Upper lobe of left lung (tissue), 6 donors: ENCODE measurements around the gene C14orf119. TPM values are rescaled to one million over a fixed set of nuclear protein-coding genes. Genes with fewer than 3 reads are reported as not detected.

Experiments
- ATAC-seq, 2 donors: fragments of 200-7000 bp; cut with Tn5 transposase; one replicate each; pipeline ENCODE4 v1.9.1; 2022; ENCODE audit warnings: mild to moderate bottlenecking in 2 of 2, moderate library complexity in 2 of 2; ENCODE audit not compliant: low FRiP score in 2 of 2
- DNase-seq, 2 donors: peaks; one replicate each; pipeline ENCODE4 v3.0.0-alpha.2; 2019 to 2020
- H3K27ac ChIP-seq, 4 donors: fragments of 200-600 bp; sonication (generic); one replicate each; pipeline ENCODE4 v1.5.1; 2016 to 2019
- H3K27me3 ChIP-seq, 4 donors: fragments of 200-600 bp; sonication (generic); one replicate each; pipeline ENCODE4 v1.5.1; 2017 to 2019
- H3K36me3 ChIP-seq, 4 donors: fragments of 200-600 bp; sonication (generic); one replicate each; pipeline ENCODE4 v1.5.1; 2016 to 2019
- H3K4me1 ChIP-seq, 4 donors: fragments of 200-600 bp; sonication (generic); one replicate each; pipeline ENCODE4 v1.5.1; 2018 to 2019
- H3K4me3 ChIP-seq, 4 donors: fragments of 200-600 bp; sonication (generic); one replicate each; pipeline ENCODE4 v1.5.1; 2017 to 2019; ENCODE audit warnings: mild to moderate bottlenecking in 2 of 4, moderate library complexity in 1 of 4
- H3K9me3 ChIP-seq, 4 donors: fragments of 200-600 bp; sonication (generic); one replicate each; pipeline ENCODE4 v1.5.1; 2018 to 2019
- EP300 ChIP-seq, 4 donors: sonication (generic); formaldehyde crosslinking; IDR thresholded peaks; one replicate each; pipeline ENCODE4 v1.5.1; 2017; ENCODE audit warnings: antibody characterized with exemption in 4 of 4, control low read depth in 2 of 4
- POLR2A ChIP-seq, 4 donors: fragments of 450-650 bp; IDR thresholded peaks; one replicate each; pipeline ENCODE4 v1.5.1; 2016 to 2017; ENCODE audit warnings: antibody characterized with exemption in 4 of 4, mild to moderate bottlenecking in 2 of 4
- POLR2AphosphoS5 ChIP-seq, 2 donors: sonication (generic); formaldehyde crosslinking; IDR thresholded peaks; one replicate each; pipeline ENCODE4 v1.5.1; 2017; ENCODE audit warnings: antibody characterized with exemption in 2 of 2
- WGBS, 2 donors: methylation state at CpG; one replicate each; pipeline ENCODE4 v1.1.5; 2017 to 2018; 5-methylcytosine and 5-hydroxymethylcytosine counted together
- total RNA-seq, 6 donors: library from RNA; depleted of rRNA in 4 of 6; stranded (reverse); fragments of >200 nt in 4 of 6; gene quantifications; one replicate each; pipeline versions ENCODE4 v1.1.0 to v1.2.1, GENCODE V29; 2016 to 2021
- TF ChIP-seq, protein P1 (sequence below), 6 experiments: fragments of 450-650 bp in 4 of 6; fragments of 200-600 bp in 2 of 6; sonication (generic) in 2 of 6; IDR thresholded peaks; one replicate each; pipeline ENCODE4 v1.5.1; 2016 to 2019; ENCODE audit warnings: antibody characterized with exemption in 6 of 6
- donor health status: DM: no; HTN: no; CAD: no; lungs with moderate emphysema.
- donor health status: DM: no; HTN: yes; CAD: no; lungs with severe emphysema.

C14orf119 gene
- total RNA-seq, 6 donors from 2014 or later = 4.9 to 52.5 (median 35.7) TPM

DNA sequence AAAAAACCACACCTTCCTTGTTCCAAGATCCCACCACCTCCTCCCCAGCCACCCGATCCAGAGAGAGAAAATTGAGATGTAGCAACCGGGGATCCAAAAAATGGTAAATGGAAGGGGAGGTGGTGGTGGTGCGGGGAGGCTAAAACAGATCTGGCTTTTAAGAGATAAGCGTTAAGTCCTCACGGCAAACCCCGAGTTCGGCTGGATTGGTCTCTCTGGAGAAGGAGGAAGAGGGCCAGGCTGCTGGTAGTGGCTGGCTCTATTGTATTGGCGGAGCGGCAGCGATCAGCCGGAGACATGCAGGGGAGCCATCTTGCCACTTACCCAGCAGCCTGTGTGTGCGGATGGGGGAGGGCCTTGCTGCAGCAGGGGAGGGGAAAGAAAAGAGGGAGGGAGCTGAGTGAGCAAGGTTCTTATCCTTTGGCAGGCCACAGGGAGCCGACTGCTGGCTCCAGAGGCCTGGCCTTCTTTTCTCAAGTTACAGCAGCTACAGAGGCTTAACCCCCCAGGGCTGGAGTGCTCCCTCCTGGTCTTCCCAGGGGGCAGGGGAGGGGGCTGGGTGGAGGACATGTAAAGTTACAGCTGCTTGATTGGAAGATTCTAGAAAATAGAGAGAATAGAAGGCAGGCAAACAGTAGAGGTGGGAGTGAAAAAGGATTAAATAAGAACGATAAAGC lies 23.9 kb upstream of the C14orf119 start:
- peak in 1 of 4 donors; percentile 46 for TF ChIP-seq POLR2A (IDR thresholded peaks at IDR 0.05)
- TF ChIP-seq EP300 (IDR thresholded peaks at IDR 0.05) = no peak
- peak; percentile 67 to 73 for TF ChIP-seq POLR2AphosphoS5 (IDR thresholded peaks at IDR 0.05)
- no peaks in the 10 kb centered on the region for H3K27me3 ChIP-seq

DNA sequence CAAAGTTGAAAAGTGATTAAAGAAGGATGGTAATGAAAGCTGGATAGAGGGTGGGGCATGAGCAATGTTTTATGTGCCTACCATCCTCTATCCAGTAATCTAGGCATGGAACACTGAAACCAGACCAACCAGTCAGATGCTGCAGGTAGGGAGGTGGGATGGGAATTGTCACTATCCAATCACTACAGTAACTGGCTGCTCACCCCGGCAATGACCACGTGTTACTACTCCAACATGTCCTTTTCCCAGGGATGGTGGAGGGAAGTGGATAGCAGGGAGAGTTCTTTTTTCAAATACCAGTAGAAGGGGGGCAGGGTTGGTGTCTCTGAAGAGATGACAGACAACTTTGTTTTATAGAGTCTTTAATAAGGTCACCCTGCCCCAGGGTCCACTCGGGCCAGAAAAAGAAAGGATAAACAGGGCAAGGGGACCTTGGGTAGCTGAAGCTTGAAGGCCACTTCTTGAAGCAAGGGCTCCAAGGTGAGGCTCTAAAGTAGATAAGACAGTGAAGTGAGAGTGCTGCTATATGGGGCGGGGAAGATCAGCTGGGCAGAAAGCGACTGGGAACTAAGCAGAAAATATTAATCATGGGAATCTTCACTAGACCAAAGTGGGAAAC lies 23.3 kb upstream of the C14orf119 start:
- Histone ChIP-seq H3K4me1 (peaks cover 17 to 43% (median 34%) of the 10 kb centered on the region in 4 donors), H3K9me3 (no peaks in the 10 kb centered on the region), H3K4me3 (peak overlapping the region in 2 of 4 donors; percentile 61), H3K27ac (peak overlapping the region; percentile 73 to 85 (median 85)), H3K27me3 (no peaks in the 10 kb centered on the region), H3K36me3 (peaks cover 30 to 74% (median 56%) of the 10 kb centered on the region in 4 donors)
- 56 to 59% methylated on average over 5 of the region's 5 CpGs for WGBS, 2 donors
- DNase-seq (peak in 1 of 2 donors; percentile 21), ATAC-seq (no peak)
- TF ChIP-seq POLR2A (IDR thresholded peaks at IDR 0.05) (no peak), POLR2AphosphoS5 (IDR thresholded peaks at IDR 0.05) (no peak), EP300 (IDR thresholded peaks at IDR 0.05) (no peak)
- TF ChIP-seq, protein P1, sequence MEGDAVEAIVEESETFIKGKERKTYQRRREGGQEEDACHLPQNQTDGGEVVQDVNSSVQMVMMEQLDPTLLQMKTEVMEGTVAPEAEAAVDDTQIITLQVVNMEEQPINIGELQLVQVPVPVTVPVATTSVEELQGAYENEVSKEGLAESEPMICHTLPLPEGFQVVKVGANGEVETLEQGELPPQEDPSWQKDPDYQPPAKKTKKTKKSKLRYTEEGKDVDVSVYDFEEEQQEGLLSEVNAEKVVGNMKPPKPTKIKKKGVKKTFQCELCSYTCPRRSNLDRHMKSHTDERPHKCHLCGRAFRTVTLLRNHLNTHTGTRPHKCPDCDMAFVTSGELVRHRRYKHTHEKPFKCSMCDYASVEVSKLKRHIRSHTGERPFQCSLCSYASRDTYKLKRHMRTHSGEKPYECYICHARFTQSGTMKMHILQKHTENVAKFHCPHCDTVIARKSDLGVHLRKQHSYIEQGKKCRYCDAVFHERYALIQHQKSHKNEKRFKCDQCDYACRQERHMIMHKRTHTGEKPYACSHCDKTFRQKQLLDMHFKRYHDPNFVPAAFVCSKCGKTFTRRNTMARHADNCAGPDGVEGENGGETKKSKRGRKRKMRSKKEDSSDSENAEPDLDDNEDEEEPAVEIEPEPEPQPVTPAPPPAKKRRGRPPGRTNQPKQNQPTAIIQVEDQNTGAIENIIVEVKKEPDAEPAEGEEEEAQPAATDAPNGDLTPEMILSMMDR (IDR thresholded peaks at IDR 0.05) = no peak

More for the DNA sequence above, 23.9 kb upstream of the C14orf119 start:
- Histone ChIP-seq H3K36me3 (peaks cover 30 to 74% (median 60%) of the 10 kb centered on the region in 4 donors), H3K27ac (peak overlapping the region; percentile 73 to 85 (median 85)), H3K4me1 (peaks cover 17 to 43% (median 34%) of the 10 kb centered on the region in 4 donors), H3K9me3 (no peaks in the 10 kb centered on the region), H3K4me3 (peak overlapping the region; percentile 14 to 61 (median 50))
- 2% methylated on average over 14 of the region's 14 CpGs for WGBS, 2 donors
- DNase-seq = peak; percentile 46 to 88
- peak; percentile 93 to 96 for ATAC-seq

DNA sequence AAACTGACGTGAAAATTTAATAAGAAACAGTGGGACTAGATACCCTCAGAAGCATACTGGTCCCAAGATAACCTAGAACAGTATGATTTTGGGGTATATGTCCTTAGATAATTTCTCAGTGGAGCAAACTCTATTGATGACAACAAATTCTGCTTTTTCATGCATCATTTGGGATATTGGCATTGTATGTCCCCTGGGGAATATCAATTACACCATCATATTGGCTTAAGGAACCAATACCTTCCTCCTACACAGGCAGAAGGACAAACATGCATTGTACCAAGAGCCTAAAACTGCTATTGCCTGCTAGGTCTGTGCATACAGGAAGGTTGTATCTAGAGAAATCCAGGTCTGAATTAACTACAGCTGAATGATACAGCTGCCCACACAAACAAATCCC lies 20.4 kb upstream of the C14orf119 start:
- DNase-seq (no peak), ATAC-seq (no peak)
- peaks cover 21 to 31% (median 23%) of the 10 kb centered on the region in 4 donors for H3K4me1 ChIP-seq
- no peaks in the 10 kb centered on the region for H3K9me3 ChIP-seq
- H3K4me3 ChIP-seq = no peak overlapping the region
- 83 to 100% methylated on average over 1 of the region's 1 CpG for WGBS, 2 donors
- TF ChIP-seq POLR2AphosphoS5 (IDR thresholded peaks at IDR 0.05) (no peak), POLR2A (IDR thresholded peaks at IDR 0.05) (no peak), EP300 (IDR thresholded peaks at IDR 0.05) (no peak)
- TF ChIP-seq, protein P1 (IDR thresholded peaks at IDR 0.05) = no peak
- peaks cover 48 to 77% (median 64%) of the 10 kb centered on the region in 4 donors for H3K36me3 ChIP-seq
- H3K27ac ChIP-seq = no peak overlapping the region
- H3K27me3 ChIP-seq = no peaks in the 10 kb centered on the region

DNA sequence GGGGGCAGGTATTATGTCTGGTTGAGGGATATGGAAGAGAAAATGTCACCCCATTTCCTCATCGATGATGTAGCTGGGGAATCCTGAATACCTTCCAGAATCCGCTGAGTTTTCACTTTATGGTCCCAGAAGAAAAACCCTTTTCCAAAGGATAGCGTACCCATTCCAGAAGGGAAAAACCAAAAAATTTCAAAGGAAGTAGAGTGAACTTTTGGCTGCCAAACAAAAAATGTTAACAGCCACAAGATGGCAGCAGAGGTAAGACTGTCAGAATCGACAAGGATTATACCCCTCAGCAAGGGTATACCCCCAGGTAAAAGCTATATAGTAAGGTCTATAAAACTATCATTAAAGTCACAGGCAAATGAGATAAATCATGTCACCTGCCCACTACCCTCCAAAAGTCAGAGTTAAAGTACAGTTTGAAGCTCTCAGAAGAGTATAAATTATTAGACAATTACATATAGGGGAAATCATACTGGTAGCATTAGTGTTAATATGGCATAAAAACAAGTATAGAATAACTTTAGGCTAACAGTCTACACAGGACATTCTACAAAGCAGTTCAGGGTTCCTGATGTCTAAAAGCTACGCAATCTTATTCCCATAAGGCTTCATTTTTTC lies 18.4 kb upstream of the C14orf119 start:
- no peak for TF ChIP-seq POLR2AphosphoS5 (IDR thresholded peaks at IDR 0.05)
- TF ChIP-seq, protein P1 (IDR thresholded peaks at IDR 0.05) = peak in 5 of 6 experiments; percentile 31 to 57 (median 41)
- Histone ChIP-seq H3K27me3 (no peaks in the 10 kb centered on the region), H3K9me3 (no peaks in the 10 kb centered on the region), H3K4me3 (no peak overlapping the region), H3K4me1 (peaks cover 8 to 14% (median 9%) of the 10 kb centered on the region in 4 donors), H3K27ac (peak overlapping the region in 2 of 4 donors; percentile 9 to 23), H3K36me3 (peaks cover 68 to 96% (median 83%) of the 10 kb centered on the region in 4 donors)
- 66 to 70% methylated on average over 5 of the region's 5 CpGs for WGBS, 2 donors
- DNase-seq = no peak
- peak in 1 of 2 donors; percentile 56 for ATAC-seq

DNA sequence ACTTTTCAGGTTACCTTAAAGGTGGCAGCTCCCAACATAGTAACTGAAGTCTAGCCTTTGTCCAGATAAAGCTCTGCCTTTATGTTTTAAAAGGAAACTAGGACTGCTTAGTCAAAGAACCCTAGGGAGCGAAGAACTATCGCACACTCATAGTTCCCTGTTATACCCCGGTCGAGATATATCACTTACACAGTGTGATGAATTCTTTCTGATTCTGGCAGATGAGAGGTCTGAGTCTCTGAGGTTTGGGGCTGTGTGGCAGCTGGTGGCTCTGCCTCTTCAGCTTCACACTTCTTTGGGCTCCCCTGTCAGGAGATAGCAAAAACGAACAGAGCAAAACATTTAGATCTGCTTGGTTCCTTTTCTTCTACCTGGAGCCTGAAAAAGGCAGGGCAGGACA lies 17.3 kb upstream of the C14orf119 start:
- ATAC-seq = no peak
- peaks cover 0 to 8% (median 4%) of the 10 kb centered on the region in 4 donors for H3K4me1 ChIP-seq
- TF ChIP-seq POLR2AphosphoS5 (IDR thresholded peaks at IDR 0.05) (no peak), EP300 (IDR thresholded peaks at IDR 0.05) (no peak), POLR2A (IDR thresholded peaks at IDR 0.05) (no peak)
- TF ChIP-seq, protein P1 (IDR thresholded peaks at IDR 0.05) = no peak
- no peak for DNase-seq
- H3K27me3 ChIP-seq = no peaks in the 10 kb centered on the region
- no peaks in the 10 kb centered on the region for H3K9me3 ChIP-seq
- peaks cover 63 to 100% (median 80%) of the 10 kb centered on the region in 4 donors for H3K36me3 ChIP-seq
- WGBS, 2 donors = 87 to 90% methylated on average over 5 of the region's 5 CpGs
- H3K4me3 ChIP-seq = no peak overlapping the region
- H3K27ac ChIP-seq = peak overlapping the region; percentile 10 to 65 (median 40)
